Stimulated activated CD4-positive, alpha-beta T cell treated with anti-CD3 and anti-CD28 coated beads, TNF-alpha, amount 100 ng/mL, for 24 hours (primary cell): ENCODE data around the gene RAB33B.

Source experiments
- DNase-seq, 3 experiments: peaks; one replicate each; pipeline ENCODE4 v3.0.0-alpha.2; 2020; ENCODE audit warnings: low read depth in 3 of 3

The RAB33B gene

DNA sequence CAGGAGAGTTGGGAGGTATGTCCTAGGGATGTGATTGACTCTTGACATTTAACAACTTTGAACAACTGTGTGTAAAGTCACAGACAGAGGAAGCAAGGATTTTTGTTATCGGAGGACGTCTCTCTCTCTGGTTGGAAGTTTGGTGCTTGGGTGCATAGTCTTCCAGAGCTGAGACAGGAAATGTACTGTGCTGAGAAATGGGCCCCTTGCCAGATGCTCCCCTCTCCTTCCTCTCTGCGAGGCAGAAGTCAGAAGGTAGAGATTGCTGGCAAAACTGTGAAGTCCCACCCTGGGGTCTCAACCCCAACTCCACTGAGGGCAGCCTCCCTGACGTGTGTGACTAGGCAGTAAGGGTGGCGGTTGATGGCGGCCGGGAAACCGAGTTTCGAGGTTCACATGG, 52.9 kb downstream of the RAB33B start:
- no peak for DNase-seq

DNA sequence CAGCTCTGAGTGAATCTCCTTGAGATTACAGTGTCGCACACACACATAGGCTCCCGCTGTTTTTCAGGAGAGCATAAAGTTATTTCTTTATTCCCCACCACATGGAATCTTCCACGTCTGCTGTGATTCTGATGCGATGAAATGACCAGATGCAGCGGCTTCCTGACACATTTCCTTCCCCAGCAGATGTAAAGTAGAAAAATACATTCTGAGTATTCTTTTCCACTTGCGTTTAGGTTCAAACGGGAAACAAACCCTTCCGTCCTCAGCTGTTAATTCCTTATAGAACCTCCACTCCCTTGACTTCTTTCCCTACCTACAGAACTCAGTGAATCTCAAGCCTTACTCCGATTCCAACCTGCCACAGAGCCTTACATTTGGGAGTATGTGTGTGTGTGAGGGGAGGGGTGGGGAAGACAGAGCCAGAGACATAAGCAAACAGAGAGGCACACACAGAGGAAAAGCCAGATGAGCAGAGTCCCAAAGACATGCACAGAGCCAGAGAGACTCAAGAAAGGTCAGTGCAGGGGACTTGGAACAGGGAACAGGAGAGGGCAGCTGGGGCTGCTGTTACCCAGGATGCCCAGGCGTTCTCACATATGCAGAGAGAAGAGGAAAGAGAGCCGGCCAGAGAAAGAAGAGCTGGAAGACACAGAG, 54.8 kb downstream of the RAB33B start:
- DNase-seq, result no peak

DNA sequence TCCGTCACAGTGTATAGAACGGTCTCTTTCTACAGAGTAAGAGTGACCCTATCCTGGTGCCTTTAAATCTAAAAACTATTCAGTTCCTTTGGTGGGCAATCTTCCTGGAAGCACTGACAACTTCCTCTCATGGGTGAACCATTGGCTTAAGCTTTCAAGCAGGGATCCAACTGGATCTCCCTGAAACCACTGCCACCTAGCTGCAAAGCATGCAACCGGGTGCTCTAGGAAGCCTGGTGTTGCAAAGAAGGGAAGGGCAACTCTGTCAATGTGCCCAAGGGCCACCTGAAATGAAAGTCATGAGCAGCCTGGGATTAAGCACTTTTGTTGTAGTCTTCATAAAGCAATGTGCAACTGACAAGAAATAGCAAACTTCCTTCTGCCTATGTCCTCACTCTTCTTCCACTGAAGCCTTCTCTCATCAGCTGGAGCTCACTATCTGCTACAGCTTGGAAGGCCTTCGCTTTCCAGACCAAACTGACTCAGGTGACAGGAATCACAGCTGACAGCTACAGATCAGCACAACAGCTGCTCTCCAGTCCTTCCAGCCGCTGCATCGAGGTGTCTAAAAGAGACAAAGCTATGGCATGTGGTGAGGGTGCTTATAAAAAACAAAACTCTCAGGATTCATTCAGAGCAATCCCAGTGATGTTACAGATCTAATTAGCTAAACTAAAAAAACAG, 55.9 kb downstream of the RAB33B start:
- DNase-seq, result no peak

DNA sequence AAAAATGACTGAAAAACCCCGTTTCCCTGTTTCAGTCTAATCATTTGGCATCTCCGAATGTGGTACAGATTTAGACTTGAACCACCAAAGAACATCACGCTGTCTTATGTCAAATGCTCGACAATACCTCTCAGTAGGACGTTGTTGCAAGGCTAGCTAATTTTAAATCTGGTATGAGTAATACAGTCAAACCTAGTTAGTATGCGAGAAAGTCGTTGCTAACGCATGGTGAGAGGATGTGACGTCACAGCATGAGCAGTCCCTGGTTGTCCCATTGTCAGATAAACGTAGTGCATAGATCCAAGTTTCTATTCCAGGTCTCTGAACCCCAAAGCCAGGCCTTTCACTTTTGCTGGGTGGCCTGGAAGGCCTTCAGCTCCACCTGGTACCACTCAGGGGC, 57.4 kb downstream of the RAB33B start:
- DNase-seq, result no peak

DNA sequence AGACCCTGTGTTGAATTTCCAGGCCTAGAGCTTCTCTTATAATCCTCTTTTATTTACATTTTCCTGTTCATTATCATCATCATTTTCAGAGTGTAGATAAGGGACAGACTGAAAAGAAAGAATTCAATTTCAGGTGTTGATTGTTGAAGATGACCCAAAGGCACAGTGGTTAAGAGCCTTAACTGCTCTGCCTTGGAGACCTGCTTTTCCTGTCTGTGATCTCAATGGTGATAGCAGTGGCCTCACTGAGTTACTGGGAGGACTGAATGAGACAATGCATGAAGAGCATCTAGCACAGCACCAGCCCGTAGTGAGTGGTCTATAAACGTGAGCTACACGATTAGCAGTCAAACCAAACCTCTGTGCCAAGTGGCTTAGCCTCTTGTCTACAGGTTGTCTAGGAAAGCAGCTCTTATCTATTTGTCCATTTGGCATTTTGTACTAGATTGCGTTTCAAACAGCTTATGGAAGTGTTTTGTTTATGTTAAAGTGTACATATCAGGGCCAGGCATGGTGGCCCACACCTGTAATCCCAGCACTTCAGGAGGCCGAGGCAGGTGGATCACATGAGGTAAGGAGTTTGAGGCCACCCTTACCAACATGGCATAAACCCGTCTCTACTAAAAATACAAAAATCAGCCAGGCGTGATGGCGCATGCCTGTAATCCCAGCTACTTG, 60.6 kb downstream of the RAB33B start:
- DNase-seq, result no peak

DNA sequence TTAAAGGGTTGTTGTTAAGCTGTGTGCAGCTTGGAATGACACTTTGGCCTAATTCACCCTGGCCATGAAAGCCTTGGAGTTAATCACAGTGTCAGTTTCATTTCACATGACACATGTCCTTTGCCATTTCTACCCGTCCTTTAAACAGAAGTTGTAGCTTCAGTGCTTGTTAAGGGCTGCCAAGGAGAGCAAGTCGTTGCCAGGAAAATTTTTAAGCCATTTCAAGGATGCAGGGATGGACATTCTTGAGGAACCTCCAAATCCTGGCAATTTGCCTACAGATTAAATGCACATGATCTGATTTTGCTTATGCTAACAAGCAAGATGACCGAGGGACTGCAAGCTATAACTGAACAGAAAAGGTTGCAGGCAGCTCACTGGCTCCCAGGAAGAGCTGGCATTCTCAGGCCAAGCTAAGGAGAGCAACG, 61.6 kb downstream of the RAB33B start:
- no peak for DNase-seq

DNA sequence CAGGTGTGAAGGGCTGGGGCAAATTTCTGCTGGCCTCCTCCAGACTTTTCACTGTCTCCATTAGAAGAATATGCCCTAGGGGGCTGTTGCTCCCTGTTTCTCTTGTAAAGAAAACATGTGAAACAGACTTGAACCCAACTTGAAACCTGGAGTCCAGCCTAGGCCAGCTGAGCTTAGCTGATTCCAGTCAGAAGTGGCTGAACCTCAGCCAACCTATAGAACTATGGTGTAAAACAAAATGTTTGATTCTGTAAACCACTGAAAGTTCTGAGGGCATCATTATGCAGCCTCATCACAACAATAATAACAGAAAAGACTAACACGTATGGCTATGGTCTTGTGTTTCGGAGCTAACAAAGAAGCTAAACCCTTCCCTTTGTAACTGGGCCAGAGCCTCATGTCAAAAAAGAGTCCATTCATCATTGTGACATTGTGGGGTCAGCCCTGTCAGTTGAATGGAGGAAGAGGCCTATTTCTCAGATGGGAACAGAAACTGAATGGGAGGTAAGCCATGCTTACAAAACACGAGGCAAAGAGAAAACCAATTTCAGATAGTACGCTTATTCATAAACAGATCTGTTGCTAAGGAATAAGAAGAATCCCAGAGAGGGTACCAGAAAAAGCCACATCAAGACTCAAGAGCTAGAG, 68.0 kb downstream of the RAB33B start:
- DNase-seq, result no peak

DNA sequence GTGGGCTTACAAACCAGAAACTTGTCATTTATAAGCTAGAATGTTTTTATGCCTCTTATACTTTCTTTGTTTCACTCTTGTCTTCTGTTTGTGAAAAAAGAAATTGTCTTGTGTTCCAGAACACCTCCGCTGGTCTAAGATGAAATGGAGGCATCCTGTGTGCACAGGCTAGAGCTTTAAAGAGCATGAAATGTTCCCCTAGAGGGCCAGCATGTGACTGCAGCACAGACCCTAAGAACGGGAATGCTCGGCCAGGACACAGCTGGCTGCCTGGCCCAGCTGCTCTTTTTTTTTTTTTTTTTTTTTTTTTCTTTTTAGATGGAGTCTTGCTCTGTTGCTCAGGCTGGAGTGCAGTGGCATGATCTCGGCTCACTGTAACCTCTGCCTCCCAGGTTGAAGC, 68.5 kb downstream of the RAB33B start:
- DNase-seq, result no peak

DNA sequence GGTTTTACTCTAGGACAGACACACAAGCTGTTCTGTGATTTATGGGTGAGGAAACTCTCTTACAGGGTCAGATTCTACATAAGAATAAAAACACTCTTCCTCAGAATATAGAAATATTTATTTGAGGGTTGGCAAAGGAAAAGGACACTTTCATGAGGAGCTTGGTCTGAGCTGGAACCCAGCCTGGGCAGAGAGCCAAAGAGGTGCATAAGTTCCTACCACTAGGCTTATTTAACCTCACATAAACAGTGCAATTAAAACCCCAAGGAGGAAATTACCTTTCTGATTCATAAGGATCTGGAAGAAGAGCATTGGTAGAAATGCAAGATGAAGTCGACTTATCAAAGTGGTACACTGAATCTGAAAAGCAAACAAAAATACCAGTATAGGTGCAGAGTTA, 69.2 kb downstream of the RAB33B start:
- DNase-seq, result no peak

DNA sequence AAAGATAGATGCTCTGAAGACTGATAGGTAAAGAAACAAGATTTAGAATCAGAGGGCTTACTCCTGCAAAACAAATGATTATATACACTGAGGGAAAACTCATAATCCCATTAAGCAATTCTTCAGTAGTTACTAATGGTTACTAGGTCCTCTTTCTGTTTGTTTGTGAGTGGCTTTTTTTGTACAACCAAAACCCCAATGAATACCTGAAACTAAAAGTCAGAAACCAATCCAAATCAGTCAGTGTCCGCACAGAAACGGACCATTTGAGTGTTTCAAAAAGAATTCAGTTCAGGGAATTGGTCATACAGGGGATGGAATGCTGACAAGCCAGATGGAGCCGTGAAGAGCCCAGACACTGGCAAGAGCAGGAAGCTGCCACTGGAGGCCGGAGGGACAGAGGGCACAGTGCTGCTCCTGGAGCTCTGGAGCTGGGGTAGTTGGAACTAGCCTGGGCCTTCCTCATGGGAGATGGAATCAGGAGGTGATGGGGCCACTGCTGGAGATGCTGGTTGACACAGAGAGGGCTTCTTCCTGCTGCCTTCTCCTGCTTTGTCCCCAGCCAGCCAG, 70.2 kb downstream of the RAB33B start:
- DNase-seq, result no peak

DNA sequence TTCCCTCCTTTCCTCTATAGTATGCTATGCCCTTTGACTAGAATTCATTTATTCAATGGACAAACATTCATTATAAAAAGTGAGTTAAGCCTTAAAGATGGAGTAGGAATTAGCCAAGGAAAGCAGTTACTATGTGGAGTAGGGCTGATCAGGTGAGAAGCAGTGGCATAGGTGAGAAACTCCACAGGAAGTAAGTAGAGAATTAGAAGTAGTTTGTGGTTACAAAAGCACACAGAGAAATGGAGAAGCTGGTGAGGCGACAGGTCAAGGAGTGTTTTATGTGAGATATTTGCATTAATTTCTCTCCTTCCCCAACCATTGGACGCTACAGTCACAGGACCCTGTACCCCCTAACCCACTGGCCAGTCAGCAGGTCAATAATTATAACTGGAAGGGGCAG, 71.5 kb downstream of the RAB33B start:
- no peak for DNase-seq
